Measurements from ENCODE around the gene SLC7A5.

- TF ChIP-seq PKNOX1 (IDR thresholded peaks at IDR 0.05): no peak
- TF ChIP-seq FOXM1 (IDR thresholded peaks at IDR 0.05; ENCODE audit: borderline replicate concordance): no peak
- no peak for TF ChIP-seq ARNT (IDR thresholded peaks at IDR 0.05)
Measured at GRCh38 chr16:87897521-87898505, 28.5 kb upstream of the SLC7A5 start.

Measured in HEK293T (cell line).